HL-60/S4 treated with retinoic acid at 250 ng/mL for 4 days and 3 days (cell line): ENCODE data around the gene IL1RAPL2.

Source experiments
- in situ Hi-C: fragments of 300-500 bp; cut with MboI; formaldehyde crosslinking; loops from 2 replicates; pipeline ENCODE4 v1.7.0; 2022; ENCODE audit warnings: low sequenced_read_pairs

The IL1RAPL2 gene

DNA sequence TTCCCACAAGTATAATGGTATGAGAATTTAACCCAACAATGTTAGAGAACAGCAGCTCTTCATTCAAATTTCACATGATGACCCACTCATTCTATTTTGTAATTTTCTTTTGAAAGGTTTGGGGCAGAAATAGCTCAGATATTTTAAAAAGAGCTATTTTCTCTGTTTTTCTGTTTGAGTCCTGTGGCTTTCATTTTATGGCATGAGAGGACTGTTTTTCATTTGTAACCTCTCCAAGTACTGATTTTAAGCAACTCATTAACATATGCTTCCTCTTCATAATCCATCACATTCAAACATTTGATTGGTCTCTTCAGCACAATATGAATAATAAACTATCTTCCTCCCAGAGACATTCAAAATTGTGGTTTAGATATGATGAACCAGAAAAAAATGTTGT, 783.5 kb downstream of the IL1RAPL2 start:
- in situ Hi-C loops: no loop called here

DNA sequence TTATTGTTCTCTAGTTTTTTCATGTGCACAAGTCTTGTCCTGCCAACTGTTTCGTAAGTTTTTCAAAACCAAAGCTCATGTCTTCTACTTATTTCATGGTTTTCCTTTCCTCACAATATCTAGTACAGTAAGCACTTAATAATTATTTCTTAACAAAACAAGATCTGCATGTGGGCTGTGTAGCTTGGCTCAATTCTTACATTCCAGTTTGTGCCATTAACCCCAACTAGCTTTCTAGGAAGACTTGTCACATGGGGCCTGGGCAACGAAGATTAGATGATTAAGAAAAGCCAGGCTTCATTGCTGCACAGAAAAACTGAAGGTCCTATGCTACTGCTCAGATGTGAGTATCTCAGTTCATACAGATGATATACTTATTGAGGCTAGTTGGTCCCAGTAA, 809.8 kb downstream of the IL1RAPL2 start:
- in situ Hi-C loops: no loop called here

DNA sequence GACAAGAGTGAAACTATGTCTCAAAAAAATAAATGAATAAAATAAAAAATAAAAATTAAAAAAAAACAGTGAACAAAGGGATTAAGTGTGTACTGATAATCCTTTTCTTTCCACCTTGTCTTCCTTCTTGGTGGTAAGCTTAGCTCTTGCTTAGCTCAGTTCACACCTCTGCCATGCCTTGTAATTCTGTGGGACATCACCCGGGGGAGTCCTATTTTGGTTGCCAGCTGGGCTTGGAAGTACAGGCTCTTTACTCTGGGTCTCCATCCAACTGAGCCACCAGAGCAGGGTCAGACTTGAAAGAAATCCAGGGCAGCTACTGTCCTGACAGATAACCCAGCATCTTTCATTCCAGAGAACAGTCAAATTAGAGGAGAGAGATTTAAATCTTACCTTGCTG, 858.7 kb downstream of the IL1RAPL2 start:
- in situ Hi-C loops: no loop called here

DNA sequence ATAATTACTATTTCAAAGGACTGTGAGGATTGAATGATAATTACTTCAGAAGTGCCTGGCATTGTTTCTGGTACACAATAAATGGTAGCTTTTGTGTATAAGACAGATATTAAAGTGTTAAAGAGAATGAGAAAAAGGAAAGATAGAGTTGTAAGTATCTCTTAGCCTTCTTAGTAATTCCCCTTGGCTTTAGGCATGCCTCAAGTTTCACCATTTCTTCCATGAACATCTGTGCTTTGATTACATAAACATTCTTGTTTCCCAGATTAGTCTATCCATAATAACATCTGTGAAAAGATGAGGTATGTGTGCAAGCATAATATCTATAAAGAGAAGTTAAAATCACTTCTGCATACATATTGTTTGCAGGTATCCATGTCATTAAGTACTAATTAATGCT, 885.4 kb downstream of the IL1RAPL2 start:
- in situ Hi-C loops: no loop called here

DNA sequence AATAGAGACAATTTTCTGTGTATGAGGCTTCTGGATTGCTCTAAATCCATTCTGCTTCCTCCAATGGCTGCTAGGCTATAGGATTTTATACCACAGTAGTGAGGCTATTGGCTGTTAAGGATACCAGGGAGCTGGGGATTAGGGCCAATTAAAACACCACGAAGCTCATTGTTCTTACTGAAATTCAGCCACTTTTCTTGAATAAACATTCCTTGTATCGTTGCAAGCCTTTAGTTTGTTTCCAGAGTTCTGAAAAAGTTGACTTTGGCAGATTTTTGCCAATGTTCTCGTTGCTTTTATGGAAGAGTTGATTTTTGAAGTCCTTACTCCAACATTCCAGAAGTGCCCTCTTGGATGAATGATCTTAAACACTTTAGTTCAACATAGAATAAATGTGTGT, 892.8 kb downstream of the IL1RAPL2 start:
- in situ Hi-C loops: no loop called here

DNA sequence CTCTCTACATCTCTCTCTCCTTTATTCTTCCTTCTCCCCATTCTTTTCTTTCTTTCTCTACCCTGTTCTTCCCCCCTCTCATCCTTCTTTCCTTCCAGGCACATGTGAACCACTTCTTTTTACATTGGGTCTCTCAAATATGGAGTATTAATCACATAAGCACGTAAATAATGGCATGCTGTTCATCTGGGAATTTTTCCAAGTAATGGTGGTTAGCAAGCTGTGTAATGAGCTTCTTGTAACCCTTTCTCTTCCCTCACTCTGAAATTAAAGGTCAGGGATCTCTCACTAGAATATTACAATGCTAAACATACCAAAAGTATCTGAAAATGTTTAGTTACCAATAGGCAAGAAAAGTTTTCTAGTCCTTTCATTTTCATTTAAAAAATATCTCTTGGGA, 894.4 kb downstream of the IL1RAPL2 start:
- in situ Hi-C loops: no loop called here

DNA sequence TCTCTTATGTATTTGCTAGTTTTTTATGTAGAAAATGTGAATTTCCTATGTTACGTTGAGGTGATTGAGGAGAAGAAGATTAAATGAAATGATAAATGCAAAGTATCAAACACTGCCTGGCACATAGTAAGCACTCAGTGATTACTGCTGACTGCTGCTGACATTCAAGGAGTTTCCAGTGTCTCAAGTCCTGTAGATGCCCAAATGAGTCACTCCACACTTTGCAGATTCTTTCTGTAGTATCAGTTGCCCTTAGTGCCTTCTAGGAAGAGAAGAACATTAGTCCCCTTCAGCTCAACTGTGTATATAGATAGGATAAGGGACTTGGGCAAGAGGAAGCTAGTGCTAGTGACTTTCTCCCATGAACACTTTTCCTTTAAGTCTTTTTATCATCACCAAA, 895.0 kb downstream of the IL1RAPL2 start:
- in situ Hi-C loops: no loop called here

DNA sequence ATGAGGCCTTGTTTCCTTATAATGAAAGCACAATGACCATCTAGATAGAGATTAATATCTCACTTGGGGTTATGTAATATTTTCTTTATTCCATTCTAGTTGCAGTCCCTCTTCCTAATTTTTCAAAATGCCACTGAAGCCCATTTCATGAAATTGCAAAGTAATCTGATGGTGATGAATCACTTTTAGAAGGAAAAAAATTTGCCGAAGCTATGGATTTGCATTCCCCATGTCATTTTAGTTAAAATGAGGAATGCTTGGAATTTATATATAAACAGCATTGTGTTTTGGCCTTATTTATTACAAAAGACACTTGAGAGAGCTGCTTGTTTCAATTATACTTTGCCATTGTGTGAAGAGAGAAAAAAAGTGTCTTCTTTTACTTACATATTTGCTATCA, 896.2 kb downstream of the IL1RAPL2 start:
- in situ Hi-C loops: no loop called here

DNA sequence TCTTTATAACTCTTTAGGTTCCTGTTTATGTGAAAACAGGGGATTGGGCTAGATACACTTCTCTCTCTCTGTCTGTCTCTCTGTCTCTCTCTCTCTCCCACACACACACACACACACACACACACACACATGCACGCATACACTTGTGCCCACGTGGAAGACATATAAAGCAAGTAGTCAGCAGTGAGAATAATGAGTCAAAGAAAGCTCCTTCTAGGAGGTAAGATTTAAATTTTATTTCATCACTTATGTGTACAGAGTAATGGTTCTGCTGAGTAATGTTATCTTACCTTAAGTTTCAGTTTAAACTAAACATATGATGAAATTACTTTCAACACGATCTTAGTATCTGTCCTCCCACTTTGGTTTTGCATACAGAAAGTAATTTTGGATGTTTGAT, 897.5 kb downstream of the IL1RAPL2 start:
- in situ Hi-C loops: no loop called here

DNA sequence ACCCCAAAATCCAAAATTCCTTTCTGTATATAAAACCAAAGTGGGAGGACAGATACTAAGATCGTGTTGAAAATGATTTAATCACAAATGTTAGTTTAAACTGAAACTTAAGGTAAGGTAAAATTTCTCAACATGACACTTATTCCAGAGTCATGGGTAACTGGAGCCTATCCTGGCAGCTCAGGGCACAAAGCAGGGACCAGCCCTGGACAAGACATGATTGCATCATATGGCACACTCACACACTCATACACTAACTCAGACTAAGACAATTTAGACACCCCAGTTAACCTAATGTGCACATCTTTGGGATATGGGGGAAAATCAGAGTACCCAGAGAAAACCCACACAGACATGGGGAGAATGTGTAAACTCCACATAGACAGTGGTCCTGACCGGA, 898.6 kb downstream of the IL1RAPL2 start:
- in situ Hi-C loops: no loop called here

DNA sequence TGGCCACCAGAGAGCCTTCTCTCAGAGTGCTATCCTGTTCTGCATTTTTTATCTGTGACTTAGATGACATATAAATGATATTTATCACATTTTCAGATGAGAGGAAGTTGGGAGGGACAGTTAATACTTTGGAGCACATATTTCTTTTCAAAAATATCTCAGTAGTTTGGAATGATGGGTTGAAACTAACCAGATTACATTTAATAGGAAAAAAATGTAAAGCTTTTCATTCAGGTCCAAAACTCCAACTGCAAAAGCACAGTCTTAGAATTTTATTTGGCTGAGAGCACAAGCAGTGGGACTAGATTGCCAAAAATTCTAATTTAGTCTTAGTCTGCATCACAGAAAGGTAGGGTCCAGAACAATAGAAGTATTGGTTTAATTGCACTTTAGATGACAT, 902.7 kb downstream of the IL1RAPL2 start:
- in situ Hi-C loops: no loop called here

DNA sequence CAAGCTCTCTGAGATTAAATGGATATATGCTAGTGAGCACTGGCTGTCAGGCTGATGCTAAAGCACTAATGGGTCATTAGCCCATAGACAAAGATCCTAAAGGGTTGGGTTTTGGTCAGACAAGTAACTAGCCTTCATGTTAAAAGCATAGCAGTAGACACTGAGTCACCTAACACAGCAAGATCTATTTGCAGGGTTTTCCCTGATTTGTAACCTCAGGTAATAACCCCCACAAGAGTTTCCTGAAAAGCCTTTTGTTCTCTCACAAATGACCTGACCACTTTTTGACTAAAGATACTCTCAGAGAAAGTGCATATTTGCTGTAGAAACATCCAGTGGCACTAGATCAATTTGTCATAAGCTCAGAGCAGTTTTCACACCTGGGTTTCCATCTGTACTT, 905.6 kb downstream of the IL1RAPL2 start:
- in situ Hi-C loops: no loop called here

DNA sequence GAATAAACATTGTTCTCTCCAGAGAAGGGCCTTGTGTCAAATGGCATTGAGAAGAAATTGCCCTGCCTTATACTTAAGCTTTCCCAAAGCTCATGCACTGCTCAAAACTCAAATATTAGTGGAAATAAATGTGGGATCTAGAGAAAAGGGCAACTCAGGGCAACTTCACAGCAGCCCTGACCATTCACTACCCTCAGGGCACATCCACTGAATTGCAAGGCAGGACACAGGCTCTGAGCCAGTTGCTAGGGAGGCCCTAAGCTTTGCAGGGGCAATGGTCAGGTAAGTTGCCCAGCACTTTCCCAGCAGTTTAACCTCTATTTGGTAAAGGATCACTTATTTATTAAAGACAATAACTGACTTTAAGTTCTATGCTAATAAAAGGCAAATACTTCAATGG, 909.8 kb downstream of the IL1RAPL2 start:
- in situ Hi-C loops: no loop called here

DNA sequence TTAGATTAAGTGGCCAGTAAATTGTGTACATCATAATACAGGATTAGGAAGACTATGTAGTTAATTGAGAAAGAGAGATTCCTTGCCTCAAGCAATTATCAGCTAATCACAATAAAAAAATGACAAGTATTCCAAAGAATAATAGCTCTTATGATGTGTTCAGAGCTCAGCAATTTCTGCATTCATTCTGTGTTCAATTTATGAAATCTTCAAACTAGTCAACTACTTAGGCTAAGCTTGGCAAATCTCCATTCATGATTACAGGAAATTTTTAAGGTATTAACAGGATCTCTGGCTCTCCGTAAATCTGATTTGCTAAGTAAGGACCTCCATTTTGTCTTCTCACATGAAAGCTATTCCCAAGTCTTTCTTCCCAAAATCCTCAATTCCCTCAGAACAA, 911.4 kb downstream of the IL1RAPL2 start:
- in situ Hi-C loops: no loop called here

DNA sequence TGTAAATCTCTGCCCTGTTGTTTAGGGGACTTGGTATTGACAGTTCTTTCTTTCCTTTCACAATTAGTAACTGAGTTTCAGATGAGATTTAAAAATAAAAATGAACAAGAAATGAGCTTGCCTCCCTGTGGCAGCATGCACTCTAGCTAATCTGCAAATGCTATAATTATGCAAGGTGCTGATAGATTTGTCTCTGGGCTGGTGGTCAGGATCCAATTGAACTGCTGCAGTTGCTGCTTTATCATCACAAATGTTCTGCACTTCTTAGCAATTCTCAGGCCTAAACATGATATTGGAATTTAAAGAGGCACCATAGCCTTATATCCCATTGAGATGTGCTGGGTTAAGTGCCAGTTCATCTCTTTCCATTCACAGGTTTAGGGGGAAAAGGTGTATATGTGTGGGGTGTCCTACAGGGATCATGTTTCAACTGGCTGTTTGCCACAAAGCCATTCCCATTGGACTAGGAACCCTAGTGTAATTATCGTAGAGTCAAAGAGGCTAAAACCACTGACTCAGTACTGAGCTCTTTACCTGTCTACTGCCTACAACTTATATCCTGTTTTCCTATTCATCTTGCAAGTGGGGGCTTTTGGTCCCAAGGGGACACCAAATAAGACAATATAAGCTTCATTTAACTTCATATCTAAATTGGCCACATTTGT, 914.8 kb downstream of the IL1RAPL2 start:
- in situ Hi-C loops: no loop called here

DNA sequence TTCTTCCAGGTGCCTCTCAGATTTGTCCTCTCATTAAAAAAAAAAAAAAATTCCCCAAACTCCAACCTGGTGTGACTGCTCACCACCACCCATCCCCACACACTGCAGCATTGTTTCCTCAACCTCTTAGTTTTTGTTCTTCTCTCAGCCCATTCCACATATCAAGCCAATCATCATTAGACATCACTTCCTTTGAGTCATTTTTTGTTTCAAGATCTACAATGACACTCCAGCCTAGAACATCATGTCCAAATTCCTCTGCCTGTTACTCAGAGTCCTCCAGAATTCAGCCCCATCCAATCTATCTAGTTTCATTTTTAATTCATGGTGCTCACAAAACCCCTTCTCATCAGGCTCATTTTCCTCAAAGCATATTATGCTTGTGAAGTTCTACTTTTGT, 917.0 kb downstream of the IL1RAPL2 start:
- in situ Hi-C loops: no loop called here

DNA sequence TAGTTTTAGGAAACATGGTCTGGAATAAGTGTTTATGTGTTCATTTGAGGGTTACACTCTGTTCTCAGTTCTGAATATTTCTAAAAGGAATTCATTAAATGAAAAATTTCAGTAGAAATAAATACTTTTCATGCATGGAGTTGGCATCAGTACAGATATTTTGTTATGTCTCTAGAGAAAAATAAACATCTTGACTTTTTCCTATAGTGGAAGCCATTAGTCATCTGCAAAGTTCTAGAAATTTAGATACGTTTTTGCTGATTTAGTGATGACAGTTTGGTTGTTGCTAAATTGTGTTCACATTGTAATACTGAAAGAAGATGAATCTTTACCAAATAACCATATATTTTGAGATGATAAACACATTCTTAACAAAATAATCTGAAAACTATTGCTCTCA, 922.7 kb downstream of the IL1RAPL2 start:
- in situ Hi-C loops: no loop called here

DNA sequence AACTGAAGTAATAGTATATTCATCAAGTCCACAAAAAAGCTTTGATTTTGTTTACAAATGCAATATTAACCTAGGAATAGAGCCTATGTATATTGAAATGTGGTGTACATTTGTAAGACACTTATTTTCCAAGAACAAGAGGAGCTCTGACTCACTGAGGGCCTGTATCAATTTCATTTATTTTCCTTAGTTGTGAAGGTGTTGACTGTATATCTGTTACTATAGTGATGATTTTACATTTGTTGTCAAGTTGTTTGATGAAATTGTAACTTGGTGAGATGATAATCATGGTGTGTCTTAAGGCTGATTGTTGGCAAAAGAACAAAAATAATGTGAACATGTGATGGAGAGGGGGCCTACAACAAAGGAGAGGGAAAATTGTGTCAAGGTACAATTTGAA, 929.4 kb downstream of the IL1RAPL2 start:
- in situ Hi-C loops: no loop called here

DNA sequence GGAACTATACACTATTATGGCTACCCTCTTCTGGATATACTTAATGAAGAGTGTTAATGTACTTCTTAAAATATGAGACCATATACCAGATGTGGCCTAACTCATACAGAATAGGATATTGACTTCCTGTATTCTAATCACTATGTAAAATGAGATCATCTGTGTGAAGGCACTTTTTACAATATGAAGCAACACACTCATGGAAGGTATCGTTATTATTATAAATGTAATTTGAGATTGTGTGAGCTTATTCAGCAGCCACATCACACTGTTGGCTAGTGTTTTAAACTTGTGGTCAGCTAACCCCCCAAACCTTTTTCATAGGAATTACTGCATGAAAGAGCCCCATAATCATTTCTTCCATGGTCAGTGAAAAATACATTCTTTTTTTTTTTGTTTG, 936.3 kb downstream of the IL1RAPL2 start:
- in situ Hi-C loops: no loop called here

DNA sequence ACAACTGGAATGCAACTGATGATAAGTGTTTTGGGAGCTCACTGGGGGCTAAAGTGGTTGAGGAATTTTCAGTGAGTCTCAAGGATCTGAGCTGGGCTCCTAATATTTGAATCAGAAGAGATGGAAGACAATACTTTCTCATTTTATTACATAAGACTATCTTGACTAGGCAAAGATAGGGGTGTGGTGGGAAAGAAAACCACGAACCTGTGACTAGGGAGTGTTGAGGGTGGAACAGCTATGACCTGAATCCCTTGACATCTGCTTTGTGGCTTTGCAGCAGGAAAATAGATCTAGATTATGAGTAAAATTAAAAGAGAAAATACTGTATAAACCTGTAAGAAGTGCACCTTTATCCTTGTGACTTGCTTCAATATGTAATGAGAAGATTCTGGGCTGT, 949.6 kb downstream of the IL1RAPL2 start:
- in situ Hi-C loops: no loop called here

DNA sequence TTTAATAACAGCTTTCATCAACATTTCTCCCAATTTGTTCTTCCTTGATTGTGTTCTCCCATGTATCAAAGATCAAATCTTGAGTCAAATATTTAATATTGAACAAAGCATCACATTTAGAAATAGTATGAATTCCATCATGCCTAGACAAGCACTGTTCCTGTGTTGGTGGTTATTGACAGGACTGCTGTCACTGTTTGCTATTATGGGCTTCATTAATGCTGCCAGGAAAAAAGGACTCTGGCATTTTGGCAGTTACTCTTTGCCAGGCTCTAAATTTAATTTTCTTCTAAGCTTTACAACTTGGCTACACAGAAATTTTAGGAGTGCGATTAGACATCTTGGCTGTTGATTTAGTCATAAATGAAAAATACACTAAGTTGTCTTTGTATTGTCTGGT, 960.4 kb downstream of the IL1RAPL2 start:
- in situ Hi-C loops: no loop called here

DNA sequence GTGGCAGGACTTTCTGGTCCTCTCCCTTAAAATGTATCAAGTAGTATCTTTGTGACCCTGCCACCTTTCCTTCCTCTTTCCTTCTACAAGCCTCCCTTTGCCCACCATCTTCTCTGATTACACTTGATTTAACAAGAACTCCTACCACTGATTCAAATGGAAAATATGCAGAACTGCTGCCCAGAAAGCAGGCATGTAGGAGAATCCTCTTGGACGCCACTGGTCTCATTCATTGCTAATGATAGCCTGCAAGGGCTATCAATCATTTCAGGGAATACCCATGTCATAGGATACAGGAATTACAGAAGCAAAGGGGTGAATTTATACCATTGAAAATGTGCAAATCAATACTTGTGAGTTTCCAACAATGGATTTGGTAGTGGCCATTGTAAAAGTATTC, 961.8 kb downstream of the IL1RAPL2 start:
- in situ Hi-C loops: no loop called here

DNA sequence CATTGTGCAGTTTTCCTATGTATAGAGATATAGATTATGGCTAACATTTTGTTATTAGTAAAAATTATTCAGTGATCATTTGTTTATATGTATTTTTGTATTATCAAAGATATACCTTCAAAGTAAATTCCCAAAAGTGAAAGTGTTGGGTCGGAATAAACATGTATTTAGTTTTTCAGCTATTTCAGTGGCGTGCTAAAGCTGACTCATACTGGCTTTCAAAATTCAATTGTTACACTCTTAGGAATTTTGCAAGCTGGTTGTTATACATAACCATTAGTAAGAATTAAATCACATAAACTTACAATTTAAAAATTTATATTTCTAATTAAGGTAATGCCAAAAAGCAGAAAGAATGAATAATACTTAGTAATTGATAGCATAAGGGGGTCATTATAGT, 968.0 kb downstream of the IL1RAPL2 start:
- in situ Hi-C loops: no loop called here

DNA sequence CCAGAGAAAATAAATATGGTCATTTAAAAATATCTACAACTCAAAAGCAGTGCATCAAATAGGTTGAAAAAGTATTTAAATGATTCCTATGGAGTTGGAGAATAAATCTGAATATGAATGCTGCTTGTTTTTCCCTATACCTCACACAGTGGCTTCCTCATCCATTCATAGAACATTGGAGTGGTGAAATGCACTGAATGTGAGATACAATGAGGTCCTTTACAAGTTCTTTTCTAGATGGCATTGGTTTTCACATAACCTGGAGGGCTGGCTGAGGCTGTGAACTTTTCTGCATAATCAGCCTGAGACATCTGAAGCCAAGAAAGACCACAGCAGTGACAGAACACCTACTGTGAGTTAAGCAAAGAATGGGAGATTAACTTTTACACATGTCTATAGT, 977.3 kb downstream of the IL1RAPL2 start:
- in situ Hi-C loops: no loop called here
